MM.1S (cell line): ENCODE results near the gene PARK7.
"Not testable (repeated sequence)": the region's sequence is repeated elsewhere in the genome, so short reads cannot be mapped to it uniquely, and the experiment has no call there.

ENCODE experiments used
- DNase-seq: peaks from one replicate; pipeline ENCODE4 v3.0.0-alpha.2; 2015
- H2AFZ ChIP-seq: fragments of 300-600 bp; sonication (generic); 2 replicates; pipeline ENCODE4 v1.6.0; 2016; ENCODE audit warnings: antibody characterized with exemption, low read length
- H3F3A ChIP-seq: fragments of 300-600 bp; sonication (generic); 2 replicates; pipeline ENCODE4 v1.6.1; 2016; ENCODE audit warnings: mild to moderate bottlenecking, antibody characterized with exemption, low read length, moderate library complexity, mixed read lengths; ENCODE audit not compliant: insufficient read depth
- H3K27ac ChIP-seq: fragments of 300-600 bp; sonication (generic); 2 replicates; pipeline ENCODE4 v1.5.1; 2016; ENCODE audit warnings: mild to moderate bottlenecking, low read length
- H3K27me3 ChIP-seq: fragments of 300-600 bp; sonication (generic); replicated peaks from 2 replicates; pipeline ENCODE4 v1.6.0; 2016; ENCODE audit warnings: low read length; ENCODE audit not compliant: insufficient read depth
- H3K36me3 ChIP-seq: fragments of 300-600 bp; sonication (generic); replicated peaks from 2 replicates; pipeline ENCODE4 v1.6.1; 2016; ENCODE audit warnings: mild to moderate bottlenecking, low read length, mixed read lengths; ENCODE audit not compliant: insufficient read depth
- H3K4me1 ChIP-seq: fragments of 300-600 bp; sonication (generic); 2 replicates; pipeline ENCODE4 v1.6.1; 2016; ENCODE audit warnings: low read length, mixed read lengths
- H3K4me2 ChIP-seq: fragments of 300-600 bp; sonication (generic); 2 replicates; pipeline ENCODE4 v1.6.0; 2016; ENCODE audit warnings: low read depth, low read length
- H3K4me3 ChIP-seq: fragments of 300-600 bp; sonication (generic); 2 replicates; pipeline ENCODE4 v1.5.1; 2016; ENCODE audit warnings: low read length, mixed read lengths
- H3K79me2 ChIP-seq: fragments of 300-600 bp; sonication (generic); 2 replicates; pipeline ENCODE4 v1.6.1; 2016; ENCODE audit warnings: mixed run types, low read length, mixed read lengths
- H3K9ac ChIP-seq: fragments of 300-600 bp; sonication (generic); 2 replicates; pipeline ENCODE4 v1.6.1; 2016; ENCODE audit warnings: low read length, mixed read lengths
- H3K9me2 ChIP-seq: fragments of 300-600 bp; sonication (generic); replicated peaks from 2 replicates; pipeline ENCODE4 v1.6.1; 2016; ENCODE audit warnings: mild to moderate bottlenecking, low read length, mixed read lengths; ENCODE audit not compliant: insufficient read depth
- H3K9me3 ChIP-seq: fragments of 300-600 bp; sonication (generic); replicated peaks from 2 replicates; pipeline ENCODE4 v1.6.1; 2016; ENCODE audit warnings: mild to moderate bottlenecking, low read length, mixed read lengths; ENCODE audit not compliant: insufficient read depth
- H4K20me1 ChIP-seq: fragments of 300-600 bp; sonication (generic); 2 replicates; pipeline ENCODE4 v1.6.1; 2016; ENCODE audit warnings: mild to moderate bottlenecking, low read length, moderate library complexity, mixed read lengths; ENCODE audit not compliant: insufficient read depth
- CTCF ChIP-seq: fragments of 300-600 bp; sonication (generic); IDR thresholded peaks from 2 replicates; pipeline ENCODE4 v1.5.1; 2016; ENCODE audit warnings: antibody characterized with exemption, low read length, mixed read lengths
- EZH2 ChIP-seq: fragments of 300-600 bp; sonication (generic); optimal IDR thresholded peaks from 2 replicates; pipeline ENCODE3; 2017; ENCODE audit warnings: low read depth, mild to moderate bottlenecking, antibody characterized with exemption, low read length, mixed read lengths
- EZH2phosphoT487 ChIP-seq: fragments of 300-600 bp; sonication (generic); IDR thresholded peaks from 2 replicates; pipeline ENCODE4 v1.6.1; 2018; ENCODE audit warnings: antibody characterized with exemption, low read length

Gene PARK7

GRCh38 chr1:7948960-7949359 lies 12.6 kb upstream of the PARK7 start:
- H3K9me2 ChIP-seq: no peaks in the 10 kb centered on the region
- no peak for DNase-seq
- no peaks in the 10 kb centered on the region for H4K20me1 ChIP-seq
- peaks cover 43% of the 10 kb centered on the region for H3K27me3 ChIP-seq
- H3F3A ChIP-seq: no peaks in the 10 kb centered on the region
- peaks cover 4% of the 10 kb centered on the region; the same call in 1 of the 2 replicates for H3K4me1 ChIP-seq
- no peaks in the 10 kb centered on the region for H3K9me3 ChIP-seq
- TF ChIP-seq CTCF (no peak), EZH2 (no peak), EZH2phosphoT487 (no peak)
- no peak overlapping the region for H3K27ac ChIP-seq
- H3K4me3 ChIP-seq: no peak overlapping the region
- H3K4me2 ChIP-seq: no peak overlapping the region
- no peak overlapping the region for H3K9ac ChIP-seq
- H2AFZ ChIP-seq: no peak overlapping the region
- H3K79me2 ChIP-seq: no peaks in the 10 kb centered on the region
- no peaks in the 10 kb centered on the region for H3K36me3 ChIP-seq

GRCh38 chr1:7952791-7953190 lies 8.7 kb upstream of the PARK7 start:
- not testable (repeated sequence) for H3K4me1 ChIP-seq, H3K4me2 ChIP-seq, H2AFZ ChIP-seq, H3K9me2 ChIP-seq, H3F3A ChIP-seq, H3K9me3 ChIP-seq, H3K4me3 ChIP-seq, H4K20me1 ChIP-seq, H3K27ac ChIP-seq, H3K36me3 ChIP-seq, H3K79me2 ChIP-seq, H3K9ac ChIP-seq, DNase-seq
- peaks cover 24% of the 10 kb centered on the region for H3K27me3 ChIP-seq

- Histone ChIP-seq H3K4me2 (peak overlapping the region; percentile 92), H3F3A (no peaks in the 10 kb centered on the region), H3K9me2 (no peaks in the 10 kb centered on the region), H3K4me3 (peak overlapping the region; percentile 71), H3K79me2 (no peaks in the 10 kb centered on the region), H3K9ac (peak overlapping the region; percentile 46; the same call in 1 of the 2 replicates), H3K36me3 (no peaks in the 10 kb centered on the region), H3K27me3 (peaks cover 13% of the 10 kb centered on the region), H3K4me1 (peaks cover 4% of the 10 kb centered on the region; the same call in 1 of the 2 replicates), H2AFZ (peak overlapping the region; percentile 99), H3K9me3 (no peaks in the 10 kb centered on the region), H4K20me1 (no peaks in the 10 kb centered on the region), H3K27ac (no peak overlapping the region; the same call in 1 of the 2 replicates)
- TF ChIP-seq CTCF (no peak), EZH2 (no peak), EZH2phosphoT487 (no peak)
- peak; percentile 83 for DNase-seq
Observed at GRCh38 chr1:7953850-7954609, 7.5 kb upstream of the PARK7 start.

- no peak overlapping the region for H3K27ac ChIP-seq
- peak overlapping the region; percentile 99 for H2AFZ ChIP-seq
- no peaks in the 10 kb centered on the region for H3K79me2 ChIP-seq
- peak overlapping the region; percentile 46; the same call in 1 of the 2 replicates for H3K9ac ChIP-seq
- H3K4me1 ChIP-seq: peaks cover 4% of the 10 kb centered on the region; the same call in 1 of the 2 replicates
- H3K4me3 ChIP-seq: peak overlapping the region; percentile 71
- no peaks in the 10 kb centered on the region for H3F3A ChIP-seq
- no peak for DNase-seq
- H4K20me1 ChIP-seq: no peaks in the 10 kb centered on the region
- no peaks in the 10 kb centered on the region for H3K36me3 ChIP-seq
- H3K9me2 ChIP-seq: no peaks in the 10 kb centered on the region
- H3K4me2 ChIP-seq: peak overlapping the region; percentile 92
- TF ChIP-seq EZH2phosphoT487: no peak
- no peak for TF ChIP-seq CTCF
- TF ChIP-seq EZH2: no peak
- H3K27me3 ChIP-seq: peaks cover 7% of the 10 kb centered on the region
- H3K9me3 ChIP-seq: no peaks in the 10 kb centered on the region
Observed at GRCh38 chr1:7954683-7955082, 6.8 kb upstream of the PARK7 start.
